GM18502 (cell line): ENCODE measurements around the gene ANKLE1.

Source experiments
- ATAC-seq: cut with Tn5 transposase; IDR thresholded peaks from one replicate; pipeline ENCODE4 v1.9.1; 2021; ENCODE audit warnings: mild to moderate bottlenecking; ENCODE audit not compliant: unreplicated experiment, poor library complexity

ANKLE1 gene

GRCh38 chr19:17335575-17335974 lies 53.9 kb downstream of the ANKLE1 start:
- ATAC-seq = no peak
